CD4-positive, alpha-beta T cell (primary cell): Measurements from ENCODE around the gene CENPI. TPM values are rescaled to one million over a fixed set of nuclear protein-coding genes. Genes with fewer than 3 reads are reported as not detected.
"Not testable (repeated sequence)": the region's sequence is repeated elsewhere in the genome, so short reads cannot be mapped to it uniquely, and the experiment has no call there.

Experiments used
- ATAC-seq: fragments of 200-7000 bp; cut with Tn5 transposase; one replicate; pipeline ENCODE4 v1.10.0; 2022; ENCODE audit warnings: mild to moderate bottlenecking; ENCODE audit not compliant: poor library complexity
- CTCF ChIA-PET: fragments of 350-600 bp; sonication (Branson Sonifier 250); formaldehyde crosslinking; loops from one replicate; lab custom pipeline; 2021; ENCODE audit warnings: antibody characterized with exemption, inconsistent platforms; lab: Charles Lee
- POLR2A ChIA-PET: fragments of 350-600 bp; sonication (Branson Sonifier 250); formaldehyde crosslinking; loops from one replicate; lab custom pipeline; 2021; ENCODE audit warnings: antibody characterized with exemption, inconsistent platforms; lab: Charles Lee
- DNase-seq, 14 experiments: peaks; one replicate each; pipeline ENCODE4 v3.0.0-alpha.2; 2013 to 2020; ENCODE audit warnings: mixed read lengths in 2 of 14
- H3K27ac ChIP-seq, 2 donors: one replicate each; pipeline versions ENCODE4 v1.5.1 to v1.7.0; 2013; ENCODE audit warnings: low read length in 2 of 2, low read depth in 1 of 2, mild to moderate bottlenecking in 1 of 2
- H3K27me3 ChIP-seq, 2 experiments: 1 replicate in 1 of 2; 2 replicates in 1 of 2; pipeline versions ENCODE4 v1.6.1 to v1.7.0; 2013; ENCODE audit warnings: low read length in 2 of 2, control low read depth in 1 of 2, mild to moderate bottlenecking in 1 of 2, moderate library complexity in 1 of 2; ENCODE audit not compliant: insufficient read depth in 2 of 2, control insufficient read depth in 1 of 2
- H3K36me3 ChIP-seq: one replicate; pipeline ENCODE4 v1.6.1; 2013; ENCODE audit warnings: low read length, control low read depth; ENCODE audit not compliant: insufficient read depth
- H3K4me1 ChIP-seq: one replicate; pipeline ENCODE4 v1.6.1; 2013; ENCODE audit warnings: low read length, control low read depth; ENCODE audit not compliant: insufficient read depth
- H3K4me3 ChIP-seq: one replicate; pipeline ENCODE4 v1.5.1; 2013; ENCODE audit warnings: mild to moderate bottlenecking, low read length, moderate library complexity
- H3K9me3 ChIP-seq, 2 experiments: 1 replicate in 1 of 2; 2 replicates in 1 of 2; pipeline versions ENCODE4 v1.6.1 to v1.7.0; 2013; ENCODE audit warnings: low read length in 2 of 2, mild to moderate bottlenecking in 2 of 2, control low read depth in 1 of 2, moderate library complexity in 1 of 2; ENCODE audit not compliant: control insufficient read depth in 1 of 2, insufficient read depth in 1 of 2
- H3K27ac Mint-ChIP-seq: one replicate; pipeline ENCODE4 v1.8.0; 2020; ENCODE audit warnings: mixed read lengths
- H3K27me3 Mint-ChIP-seq: one replicate; pipeline ENCODE4 v1.8.0; 2021; ENCODE audit warnings: mixed read lengths
- H3K36me3 Mint-ChIP-seq: one replicate; pipeline ENCODE4 v1.8.0; 2021; ENCODE audit warnings: low read depth, mixed read lengths
- H3K4me1 Mint-ChIP-seq: one replicate; pipeline ENCODE4 v1.8.0; 2021; ENCODE audit warnings: low read depth, mixed read lengths
- H3K4me3 Mint-ChIP-seq: one replicate; pipeline ENCODE4 v1.8.0; 2020; ENCODE audit warnings: mild to moderate bottlenecking, mixed read lengths
- H3K9me3 Mint-ChIP-seq: one replicate; pipeline ENCODE4 v1.8.0; 2020; ENCODE audit warnings: mixed read lengths
- intact Hi-C, 2 experiments: fragments of 100-400 bp; cut with DNase I in 1 of 2; cut with micrococcal nuclease in 1 of 2; formaldehyde crosslinking; loops; one replicate each; pipeline versions ENCODE4 v1.15.1 to v1.9.0; 2023 to 2025; cut with DNase I, micrococcal nuclease
- total RNA-seq, 174 experiments: library from RNA in 2 of 174; stranded (reverse) in 2 of 174; gene quantifications; one replicate each; pipeline ENCODE4 v1.2.3 and lab custom pipeline; 2021 to 2026
- TF ChIP-seq, protein P1 (sequence below): fragments of 200-600 bp; IDR thresholded peaks from one replicate; pipeline ENCODE4 v1.8.0; 2022; ENCODE audit warnings: antibody characterized with exemption, mild to moderate bottlenecking

CENPI gene
- total RNA-seq, 2 experiments from 2014 or later = 0.28 to 0.49 TPM

DNA sequence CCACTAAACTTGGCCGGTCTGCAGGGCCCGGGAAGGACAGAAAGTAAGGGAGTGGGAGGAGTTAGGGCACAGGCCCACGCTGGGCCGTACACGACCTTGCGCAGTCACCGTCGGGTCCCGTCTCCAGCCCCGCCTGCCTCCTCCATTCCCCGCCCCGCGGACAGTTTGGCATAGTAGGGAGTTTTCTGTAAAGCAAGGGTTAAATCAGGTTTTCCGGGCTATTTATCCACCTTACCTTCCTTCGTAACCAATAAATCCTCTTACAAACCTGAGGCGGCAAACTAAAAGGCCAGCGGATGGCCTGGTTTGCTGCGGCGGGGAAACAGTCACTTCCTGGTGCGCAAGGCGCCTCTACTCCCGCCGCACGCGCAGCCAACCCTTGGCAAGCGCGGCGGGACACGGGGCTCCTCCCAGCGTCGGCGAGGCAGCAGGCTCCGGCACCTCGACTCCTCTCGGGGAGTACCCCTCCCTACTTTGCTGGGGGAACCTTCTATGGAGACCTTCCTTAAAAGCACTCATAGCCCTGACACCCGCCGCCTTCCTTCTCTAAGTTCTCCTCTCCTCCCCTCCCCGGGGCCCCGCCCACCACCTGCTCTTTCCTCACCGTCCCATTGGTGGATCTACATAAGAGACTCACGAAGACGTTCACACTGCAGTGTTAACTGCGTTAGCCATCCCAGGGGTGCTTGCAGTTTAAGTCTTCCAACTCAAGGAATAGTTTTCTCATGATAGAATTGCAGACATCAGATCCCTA is 46.3 kb upstream of the CENPI start, which contains the start of gene TRMT2B:
Gene TRMT2B, minus strand, starts transcription at position 563 of the 754 bp plus-strand sequence. CDS start 9,822 bp downstream, outside the sequence.
- Mint-ChIP-seq H3K36me3 (peaks cover 36% of the 10 kb centered on the region), H3K4me3 (peak within 1 kb of the TSS; percentile 90), H3K27ac (peak within 1 kb of the TSS; percentile 95), H3K9me3 (no peaks in the 10 kb centered on the region), H3K27me3 (no peaks in the 10 kb centered on the region), H3K4me1 (peaks cover 36% of the 10 kb centered on the region)
- peak; percentile 85 for ATAC-seq
- no peaks in the 10 kb centered on the region for H3K27me3 ChIP-seq
- peaks cover 29% of the 10 kb centered on the region for H3K4me1 ChIP-seq
- ChIA-PET POLR2A (interaction anchor here (2.8 kb wide), 1 partner anchor 46 kb away, joined by 8 read pairs; the partner anchor contains the start of gene CENPI), CTCF (no interaction called here)
- H3K9me3 ChIP-seq = no peaks in the 10 kb centered on the region
- peak within 1 kb of the TSS; percentile 78 for H3K4me3 ChIP-seq
- TF ChIP-seq, protein P1, sequence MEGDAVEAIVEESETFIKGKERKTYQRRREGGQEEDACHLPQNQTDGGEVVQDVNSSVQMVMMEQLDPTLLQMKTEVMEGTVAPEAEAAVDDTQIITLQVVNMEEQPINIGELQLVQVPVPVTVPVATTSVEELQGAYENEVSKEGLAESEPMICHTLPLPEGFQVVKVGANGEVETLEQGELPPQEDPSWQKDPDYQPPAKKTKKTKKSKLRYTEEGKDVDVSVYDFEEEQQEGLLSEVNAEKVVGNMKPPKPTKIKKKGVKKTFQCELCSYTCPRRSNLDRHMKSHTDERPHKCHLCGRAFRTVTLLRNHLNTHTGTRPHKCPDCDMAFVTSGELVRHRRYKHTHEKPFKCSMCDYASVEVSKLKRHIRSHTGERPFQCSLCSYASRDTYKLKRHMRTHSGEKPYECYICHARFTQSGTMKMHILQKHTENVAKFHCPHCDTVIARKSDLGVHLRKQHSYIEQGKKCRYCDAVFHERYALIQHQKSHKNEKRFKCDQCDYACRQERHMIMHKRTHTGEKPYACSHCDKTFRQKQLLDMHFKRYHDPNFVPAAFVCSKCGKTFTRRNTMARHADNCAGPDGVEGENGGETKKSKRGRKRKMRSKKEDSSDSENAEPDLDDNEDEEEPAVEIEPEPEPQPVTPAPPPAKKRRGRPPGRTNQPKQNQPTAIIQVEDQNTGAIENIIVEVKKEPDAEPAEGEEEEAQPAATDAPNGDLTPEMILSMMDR = no peak
- H3K36me3 ChIP-seq = no peaks in the 10 kb centered on the region
- peak; percentile 65 to 88 (median 80) for DNase-seq
- intact Hi-C loops = loop anchor here (2.0 to 5.0 kb wide), 2 partner anchors 47 to 341 kb away; partner anchors contain the start of genes CENPI (in 1 of the 2) and RPL36A (in 1 of the 2)
- H3K27ac ChIP-seq = peak within 1 kb of the TSS; percentile 77 to 97

DNA sequence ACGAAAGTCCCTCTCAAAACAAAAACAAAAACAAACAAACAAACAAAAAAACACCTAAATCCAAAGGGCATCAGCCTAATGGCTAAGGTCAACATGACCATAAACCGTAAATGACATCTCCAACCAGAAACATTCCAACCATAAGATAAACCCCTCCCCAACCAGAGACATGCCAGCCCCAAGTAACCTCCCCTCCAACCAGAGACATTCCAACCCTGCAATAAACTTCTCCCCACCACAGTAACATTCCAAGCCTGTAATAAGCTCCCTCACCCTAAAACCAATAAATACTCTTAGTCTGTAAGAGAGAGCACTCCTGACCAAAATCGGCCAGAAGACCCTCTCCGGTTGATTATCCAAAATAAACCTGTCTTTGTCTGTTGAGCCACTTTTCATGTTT is 41.5 kb upstream of the CENPI start:
- ATAC-seq, H3K36me3 Mint-ChIP-seq, H3K27ac Mint-ChIP-seq, intact Hi-C loops, H3K9me3 ChIP-seq, H3K27me3 Mint-ChIP-seq, H3K27ac ChIP-seq, H3K4me1 Mint-ChIP-seq, H3K27me3 ChIP-seq, CTCF ChIA-PET, H3K4me1 ChIP-seq, H3K4me3 ChIP-seq, DNase-seq, POLR2A ChIA-PET, H3K9me3 Mint-ChIP-seq, H3K36me3 ChIP-seq, H3K4me3 Mint-ChIP-seq: not testable (repeated sequence)

DNA sequence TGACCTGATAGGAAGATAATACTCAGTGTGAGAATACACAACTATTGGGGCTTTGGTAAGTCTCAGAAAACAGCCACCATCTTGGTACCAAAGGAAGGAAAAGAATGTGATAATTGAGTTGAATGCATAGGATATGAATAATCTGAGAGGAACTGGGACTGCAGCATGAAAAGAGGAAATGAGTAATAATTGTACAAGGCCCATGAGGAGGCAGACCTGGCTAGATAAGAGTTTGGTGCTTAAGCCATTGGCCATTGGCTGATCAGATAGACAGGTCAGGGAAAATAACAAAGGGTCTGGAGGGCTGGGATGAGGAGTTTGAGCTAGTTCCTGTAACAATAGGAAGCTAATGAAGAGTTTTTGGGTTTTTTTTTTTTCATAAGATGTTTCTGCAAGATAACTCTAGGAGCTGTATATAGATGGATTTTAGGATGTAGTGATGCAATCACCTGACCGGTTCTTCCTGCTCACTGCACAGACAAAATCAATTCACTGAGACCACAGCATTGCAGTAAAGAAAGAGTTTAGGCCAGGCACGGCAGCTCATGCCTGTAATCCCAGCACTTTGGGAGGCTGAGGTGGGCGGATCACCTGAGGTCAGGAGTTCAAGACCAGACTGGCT is 40.8 kb upstream of the CENPI start:
- no peaks in the 10 kb centered on the region for H3K27me3 Mint-ChIP-seq
- CTCF ChIA-PET = no interaction called here
- intact Hi-C loops = no loop called here
- no peak overlapping the region for H3K27ac Mint-ChIP-seq
- POLR2A ChIA-PET = no interaction called here
- Histone ChIP-seq H3K4me1 (no peaks in the 10 kb centered on the region), H3K27me3 (no peaks in the 10 kb centered on the region), H3K36me3 (no peaks in the 10 kb centered on the region), H3K4me3 (no peak overlapping the region), H3K27ac (no peak overlapping the region), H3K9me3 (no peaks in the 10 kb centered on the region)
- H3K9me3 Mint-ChIP-seq = no peaks in the 10 kb centered on the region
- H3K4me3 Mint-ChIP-seq = peak overlapping the region; percentile 18
- H3K4me1 Mint-ChIP-seq = peaks cover 2% of the 10 kb centered on the region
- H3K36me3 Mint-ChIP-seq = peaks cover under 1% of the 10 kb centered on the region
- TF ChIP-seq, protein P1 = no peak
- ATAC-seq (no peak), DNase-seq (no peak)
